CD14-positive monocyte (primary cell): ENCODE results near the gene ORMDL2. TPM values are rescaled to one million over a fixed set of nuclear protein-coding genes. Genes with fewer than 3 reads are reported as not detected.
A peak's percentile ranks its signal among the peaks of the same experiment; 100 is the strongest.

Source experiments
- DNase-seq, 3 donors: peaks; one replicate each; pipeline ENCODE4 v3.0.0-alpha.2; 2011 to 2022
- H2AFZ ChIP-seq: 2 replicates; pipeline ENCODE4 v1.6.0; 2012; ENCODE audit warnings: mild to moderate bottlenecking, low read depth, low read length, inconsistent platforms; ENCODE audit not compliant: insufficient read depth, poor library complexity, severe bottlenecking
- H3K27ac ChIP-seq, 2 donors: 1 replicate in 1 of 2; 2 replicates in 1 of 2; pipeline ENCODE4 v1.5.1; 2012 to 2013; ENCODE audit warnings: low read length in 2 of 2, control low read depth in 1 of 2, inconsistent platforms in 1 of 2, low read depth in 1 of 2, mild to moderate bottlenecking in 1 of 2
- H3K27me3 ChIP-seq, 2 donors: one replicate each; pipeline versions ENCODE4 v1.6.0 to v1.6.1; 2011 to 2013; ENCODE audit warnings: low read length in 2 of 2; ENCODE audit not compliant: control insufficient read depth in 2 of 2, insufficient read depth in 2 of 2
- H3K36me3 ChIP-seq, 2 donors: replicated peaks in 1 of 2; 1 replicate in 1 of 2; 2 replicates in 1 of 2; pipeline versions ENCODE4 v1.5.1 to v1.6.1; 2012 to 2013; ENCODE audit warnings: low read length in 2 of 2, control low read depth in 1 of 2, inconsistent platforms in 1 of 2, mild to moderate bottlenecking in 1 of 2; ENCODE audit not compliant: insufficient read depth in 2 of 2, control insufficient read depth in 1 of 2
- H3K4me1 ChIP-seq, 2 donors: 1 replicate in 1 of 2; 2 replicates in 1 of 2; pipeline versions ENCODE4 v1.5.1 to v1.6.1; 2012 to 2013; ENCODE audit warnings: low read length in 2 of 2, control low read depth in 1 of 2, inconsistent platforms in 1 of 2, mild to moderate bottlenecking in 1 of 2, moderate library complexity in 1 of 2; ENCODE audit not compliant: insufficient read depth in 2 of 2, control insufficient read depth in 1 of 2
- H3K4me2 ChIP-seq: replicated peaks from 2 replicates; pipeline ENCODE3; 2012; ENCODE audit warnings: low read length, moderate library complexity, mild to moderate bottlenecking; ENCODE audit not compliant: poor library complexity, severe bottlenecking; ENCODE audit errors: extremely low read depth
- H3K4me3 ChIP-seq, 3 experiments: fragments of 200-600 bp in 1 of 3; sonication (generic) in 1 of 3; replicated peaks in 1 of 3; 1 replicate in 2 of 3; 2 replicates in 1 of 3; pipeline ENCODE4 v1.5.1; 2011 to 2013; ENCODE audit warnings: low read length in 3 of 3, mild to moderate bottlenecking in 3 of 3, control low read depth in 2 of 3, low read depth in 2 of 3, inconsistent platforms in 1 of 3, moderate library complexity in 1 of 3
- H3K79me2 ChIP-seq: 2 replicates; pipeline ENCODE4 v1.6.0; 2012; ENCODE audit warnings: mild to moderate bottlenecking, control low read depth, inconsistent platforms, low read length, moderate library complexity; ENCODE audit not compliant: insufficient read depth
- H3K9ac ChIP-seq: 2 replicates; pipeline ENCODE4 v1.6.0; 2017; ENCODE audit warnings: low read length, mild to moderate bottlenecking; ENCODE audit not compliant: insufficient read depth, poor library complexity, severe bottlenecking
- H3K9me3 ChIP-seq, 2 donors: replicated peaks in 1 of 2; 1 replicate in 1 of 2; 2 replicates in 1 of 2; pipeline versions ENCODE4 v1.5.1 to v1.6.1; 2012 to 2013; ENCODE audit warnings: low read length in 2 of 2, control low read depth in 1 of 2; ENCODE audit not compliant: control insufficient read depth in 1 of 2, insufficient read depth in 1 of 2
- H4K20me1 ChIP-seq: 2 replicates; pipeline ENCODE4 v1.6.0; 2012; ENCODE audit warnings: mild to moderate bottlenecking, low read length, control low read depth, moderate library complexity; ENCODE audit not compliant: insufficient read depth
- H3K27ac Mint-ChIP-seq, 7 donors: one replicate each; pipeline ENCODE4 v1.8.0; 2020; ENCODE audit warnings: mild to moderate bottlenecking in 7 of 7, mixed read lengths in 7 of 7, moderate library complexity in 6 of 7, inconsistent platforms in 2 of 7
- H3K27me3 Mint-ChIP-seq, 3 donors: one replicate each; pipeline ENCODE4 v1.8.0; 2021 to 2022; ENCODE audit warnings: low read depth in 3 of 3, mild to moderate bottlenecking in 3 of 3, mixed read lengths in 3 of 3, moderate library complexity in 3 of 3, inconsistent platforms in 1 of 3
- H3K36me3 Mint-ChIP-seq, 2 donors: one replicate each; pipeline ENCODE4 v1.8.0; 2020; ENCODE audit warnings: mixed read lengths in 2 of 2, inconsistent platforms in 1 of 2, mild to moderate bottlenecking in 1 of 2
- H3K4me1 Mint-ChIP-seq: one replicate; pipeline ENCODE4 v1.8.0; 2020; ENCODE audit warnings: mild to moderate bottlenecking, mixed read lengths
- H3K4me3 Mint-ChIP-seq, 2 donors: one replicate each; pipeline ENCODE4 v1.8.0; 2020; ENCODE audit warnings: mild to moderate bottlenecking in 2 of 2, mixed read lengths in 2 of 2, moderate library complexity in 1 of 2
- H3K9me3 Mint-ChIP-seq, 7 donors: one replicate each; pipeline ENCODE4 v1.8.0; 2020 to 2022; ENCODE audit warnings: mixed read lengths in 7 of 7, mild to moderate bottlenecking in 6 of 7, moderate library complexity in 6 of 7, inconsistent platforms in 2 of 7
- WGBS: methylation state at CpG from one replicate; pipeline ENCODE4 v1.1.5; 2013; ENCODE audit warnings: missing lambda C conversion rate; ENCODE audit not compliant: insufficient coverage; 5-methylcytosine and 5-hydroxymethylcytosine counted together
- intact Hi-C, 2 donors: fragments of 100-400 bp; cut with micrococcal nuclease; formaldehyde crosslinking; loops; one replicate each; pipeline versions ENCODE4 v1.15.0 to v1.15.1; 2023
- polyA plus RNA-seq, 3 donors: library from polyadenylated mRNA; depleted of rRNA in 1 of 3; unstranded in 2 of 3; stranded (reverse) in 1 of 3; fragments of 300-500 nt in 2 of 3; fragments of >200 nt in 1 of 3; fragmentation: Illumina TruSeq in 2 of 3; gene quantifications; 1 replicate in 2 of 3; 2 replicates in 1 of 3; pipeline ENCODE4 v1.2.3, GENCODE V29; 2012 to 2021
- TF ChIP-seq, protein P1 (sequence below): fragments of 200-600 bp; IDR thresholded peaks from one replicate; pipeline ENCODE4 v1.8.0; 2022; ENCODE audit warnings: antibody characterized with exemption, mild to moderate bottlenecking

ORMDL2 gene
- polyA plus RNA-seq, 3 donors: 15.5 to 140 (median 137) TPM

DNA sequence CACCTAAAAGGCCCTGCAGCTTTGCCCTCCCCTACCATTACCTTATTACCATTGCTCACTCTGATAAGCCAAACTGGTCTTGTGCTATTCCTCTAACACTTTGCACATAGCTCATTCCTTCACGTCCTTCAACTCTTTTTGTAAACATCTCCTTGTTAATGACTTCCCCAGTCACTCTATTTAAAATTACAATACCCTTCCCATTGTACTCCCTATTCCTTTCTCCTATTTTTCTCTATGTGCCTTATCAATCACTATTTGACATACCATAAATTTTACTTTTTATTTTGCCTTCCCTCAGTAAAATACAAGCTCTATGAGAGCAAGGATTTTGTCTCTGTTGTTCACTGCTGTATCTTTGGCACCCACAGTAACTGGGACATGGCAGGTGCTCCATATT lies 5.8 kb upstream of the ORMDL2 start:
- Histone ChIP-seq H3K27ac (peak overlapping the region in 1 of 2 donors; percentile 6), H3K79me2 (peaks cover 100% of the 10 kb centered on the region), H3K4me1 (peaks cover 11 to 18% of the 10 kb centered on the region in 2 donors), H4K20me1 (peaks cover 85% of the 10 kb centered on the region), H3K4me2 (no peak overlapping the region), H3K27me3 (no peaks in the 10 kb centered on the region), H3K9me3 (no peaks in the 10 kb centered on the region), H2AFZ (no peak overlapping the region), H3K36me3 (peaks cover 18 to 63% of the 10 kb centered on the region in 2 donors), H3K4me3 (no peak overlapping the region), H3K9ac (no peak overlapping the region)
- WGBS: 67% methylated on average over 1 of the region's 1 CpG
- H3K4me3 Mint-ChIP-seq: no peak overlapping the region
- peak overlapping the region in 1 of 7 donors; percentile 1 for H3K27ac Mint-ChIP-seq
- TF ChIP-seq, protein P1, sequence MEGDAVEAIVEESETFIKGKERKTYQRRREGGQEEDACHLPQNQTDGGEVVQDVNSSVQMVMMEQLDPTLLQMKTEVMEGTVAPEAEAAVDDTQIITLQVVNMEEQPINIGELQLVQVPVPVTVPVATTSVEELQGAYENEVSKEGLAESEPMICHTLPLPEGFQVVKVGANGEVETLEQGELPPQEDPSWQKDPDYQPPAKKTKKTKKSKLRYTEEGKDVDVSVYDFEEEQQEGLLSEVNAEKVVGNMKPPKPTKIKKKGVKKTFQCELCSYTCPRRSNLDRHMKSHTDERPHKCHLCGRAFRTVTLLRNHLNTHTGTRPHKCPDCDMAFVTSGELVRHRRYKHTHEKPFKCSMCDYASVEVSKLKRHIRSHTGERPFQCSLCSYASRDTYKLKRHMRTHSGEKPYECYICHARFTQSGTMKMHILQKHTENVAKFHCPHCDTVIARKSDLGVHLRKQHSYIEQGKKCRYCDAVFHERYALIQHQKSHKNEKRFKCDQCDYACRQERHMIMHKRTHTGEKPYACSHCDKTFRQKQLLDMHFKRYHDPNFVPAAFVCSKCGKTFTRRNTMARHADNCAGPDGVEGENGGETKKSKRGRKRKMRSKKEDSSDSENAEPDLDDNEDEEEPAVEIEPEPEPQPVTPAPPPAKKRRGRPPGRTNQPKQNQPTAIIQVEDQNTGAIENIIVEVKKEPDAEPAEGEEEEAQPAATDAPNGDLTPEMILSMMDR: no peak
- no peaks in the 10 kb centered on the region for H3K9me3 Mint-ChIP-seq
- DNase-seq: no peak
- H3K36me3 Mint-ChIP-seq: peaks cover 40 to 63% of the 10 kb centered on the region in 2 donors
- intact Hi-C loops: no loop called here
- H3K4me1 Mint-ChIP-seq: peaks cover 15% of the 10 kb centered on the region
- H3K27me3 Mint-ChIP-seq: no peaks in the 10 kb centered on the region

- H3K4me3 ChIP-seq: no peak overlapping the region
- peaks cover 5 to 47% of the 10 kb centered on the region in 2 donors for H3K36me3 ChIP-seq
- Mint-ChIP-seq H3K27ac (peak overlapping the region in 2 of 7 donors; percentile 2 to 37), H3K4me3 (no peak overlapping the region), H3K27me3 (no peaks in the 10 kb centered on the region), H3K4me1 (peaks cover 26% of the 10 kb centered on the region), H3K9me3 (no peaks in the 10 kb centered on the region), H3K36me3 (peaks cover 29 to 45% of the 10 kb centered on the region in 2 donors)
- no peak overlapping the region for H2AFZ ChIP-seq
- intact Hi-C loops: no loop called here
- H3K27me3 ChIP-seq: no peaks in the 10 kb centered on the region
- TF ChIP-seq, protein P1: no peak
- peak overlapping the region in 1 of 2 donors; percentile 50 for H3K27ac ChIP-seq
- DNase-seq: no peak
- H3K9ac ChIP-seq: no peak overlapping the region
- H3K4me2 ChIP-seq: no peak overlapping the region
- H4K20me1 ChIP-seq: peaks cover 66% of the 10 kb centered on the region
- H3K4me1 ChIP-seq: peaks cover 19 to 32% of the 10 kb centered on the region in 2 donors
- H3K79me2 ChIP-seq: peaks cover 97% of the 10 kb centered on the region
- no peaks in the 10 kb centered on the region for H3K9me3 ChIP-seq
Observed at GRCh38 chr12:55814257-55814656, 3.6 kb upstream of the ORMDL2 start.
